Middle frontal gyrus (tissue), 1 donor: ENCODE data around the gene ARID1B.

ENCODE experiments used
- DNase-seq: peaks from one replicate; pipeline ENCODE4 v3.0.0-alpha.2; 2015; ENCODE audit warnings: low spot score; ENCODE audit errors: extremely low spot score

The ARID1B gene

GRCh38 chr6:156850353-156850752 is 73.2 kb downstream of the ARID1B start:
- DNase-seq = no peak

GRCh38 chr6:156851454-156851921 is 74.3 kb downstream of the ARID1B start:
- no peak for DNase-seq

- no peak for DNase-seq
Observed at GRCh38 chr6:156852147-156852857, 75.1 kb downstream of the ARID1B start.

GRCh38 chr6:156852858-156853216 is 75.7 kb downstream of the ARID1B start:
- DNase-seq = no peak

- DNase-seq = no peak
Observed at GRCh38 chr6:156853733-156854132, 76.6 kb downstream of the ARID1B start.

GRCh38 chr6:156854466-156855161 is 77.4 kb downstream of the ARID1B start:
- DNase-seq = no peak

- DNase-seq = no peak
Observed at GRCh38 chr6:156857573-156857972, 80.4 kb downstream of the ARID1B start.

GRCh38 chr6:156859686-156860085 is 82.5 kb downstream of the ARID1B start:
- DNase-seq = peak; percentile 25

- no peak for DNase-seq
Observed at GRCh38 chr6:156862711-156863110, 85.5 kb downstream of the ARID1B start.

GRCh38 chr6:156863504-156863903 is 86.3 kb downstream of the ARID1B start:
- no peak for DNase-seq

- DNase-seq = no peak
Observed at GRCh38 chr6:156864557-156864956, 87.4 kb downstream of the ARID1B start.

- DNase-seq = no peak
Observed at GRCh38 chr6:156865019-156865629, 87.9 kb downstream of the ARID1B start.

- DNase-seq = no peak
Observed at GRCh38 chr6:156866220-156867015, 89.2 kb downstream of the ARID1B start.

- DNase-seq = no peak
Observed at GRCh38 chr6:156867121-156867520, 89.9 kb downstream of the ARID1B start.

GRCh38 chr6:156868385-156868784 is 91.2 kb downstream of the ARID1B start:
- DNase-seq = no peak

- DNase-seq = no peak
Observed at GRCh38 chr6:156869980-156870398, 92.8 kb downstream of the ARID1B start.

GRCh38 chr6:156870924-156871539 is 93.9 kb downstream of the ARID1B start:
- DNase-seq = no peak

GRCh38 chr6:156872903-156873302 is 95.7 kb downstream of the ARID1B start:
- DNase-seq = no peak

GRCh38 chr6:156873654-156874380 is 96.6 kb downstream of the ARID1B start:
- no peak for DNase-seq

GRCh38 chr6:156875062-156875461 is 97.9 kb downstream of the ARID1B start:
- DNase-seq = no peak

GRCh38 chr6:156876302-156876701 is 99.1 kb downstream of the ARID1B start:
- DNase-seq = no peak
